H1 (cell line): ENCODE results near the gene CEP57L1. TPM values are rescaled to one million over a fixed set of nuclear protein-coding genes. Genes with fewer than 3 reads are reported as not detected.

ENCODE experiments used
- CTCF ChIA-PET: fragments of 300-600 bp; sonication (Branson Sonifier 250); formaldehyde crosslinking; loops from one replicate; lab custom pipeline; 2021; ENCODE audit not compliant: partially characterized antibody; lab: Charles Lee
- POLR2A ChIA-PET: fragments of 300-600 bp; sonication (Branson Sonifier 250); formaldehyde crosslinking; loops from one replicate; lab custom pipeline; 2021; ENCODE audit warnings: inconsistent platforms; ENCODE audit not compliant: partially characterized antibody; lab: Charles Lee
- DNase-seq, 2 experiments: peaks; one replicate each; pipeline versions ENCODE4 v3.0.0 to v3.0.0-alpha.2; 2010 to 2022; ENCODE audit warnings: low spot score in 2 of 2, low read depth in 1 of 2, mixed read lengths in 1 of 2
- FAIRE-seq: peaks from 2 replicates; lab custom pipeline; 2011; peaks lifted over from hg19 to GRCh38; lab: Jason Lieb, UNC
- H2AFZ ChIP-seq: 2 replicates; pipeline ENCODE4 v1.8.1; 2012; ENCODE audit warnings: low read length, inconsistent platforms
- H2AK5ac ChIP-seq: 2 replicates; pipeline ENCODE4 v1.6.1; 2013; ENCODE audit warnings: low read depth, low read length
- H2BK120ac ChIP-seq: replicated peaks from 2 replicates; pipeline ENCODE3; 2013; ENCODE audit warnings: low read depth, low read length, inconsistent platforms
- H2BK12ac ChIP-seq: 2 replicates; pipeline ENCODE4 v1.6.1; 2013; ENCODE audit warnings: low read depth, low read length
- H2BK15ac ChIP-seq: 2 replicates; pipeline ENCODE4 v1.6.1; 2013; ENCODE audit warnings: low read length
- H2BK20ac ChIP-seq: 2 replicates; pipeline ENCODE4 v1.6.1; 2013; ENCODE audit warnings: low read length
- H2BK5ac ChIP-seq: 2 replicates; pipeline ENCODE4 v1.6.1; 2013; ENCODE audit warnings: low read depth, low read length
- H3K14ac ChIP-seq: 2 replicates; pipeline ENCODE4 v1.6.1; 2013; ENCODE audit warnings: inconsistent platforms; ENCODE audit not compliant: insufficient read length
- H3K18ac ChIP-seq: 2 replicates; pipeline ENCODE4 v1.6.1; 2013; ENCODE audit warnings: low read length; ENCODE audit errors: extremely low read depth
- H3K23ac ChIP-seq: 2 replicates; pipeline ENCODE4 v1.6.1; 2013; ENCODE audit warnings: inconsistent platforms; ENCODE audit not compliant: insufficient read length
- H3K23me2 ChIP-seq: 2 replicates; pipeline ENCODE4 v1.6.1; 2013; ENCODE audit warnings: low read depth, low read length
- H3K27ac ChIP-seq: 2 replicates; pipeline ENCODE4 v1.6.1; 2011; ENCODE audit warnings: low read depth, low read length, inconsistent platforms
- H3K27me3 ChIP-seq, 4 experiments: replicated peaks in 1 of 4; 1 replicate in 1 of 4; 2 replicates in 3 of 4; pipeline versions ENCODE4 v1.6.1 to v1.8.1; 2011 to 2013; ENCODE audit warnings: low read length in 3 of 4, mild to moderate bottlenecking in 3 of 4, inconsistent platforms in 2 of 4, mixed read lengths in 2 of 4, moderate library complexity in 1 of 4; ENCODE audit not compliant: control insufficient read depth in 3 of 4, insufficient read depth in 3 of 4; ENCODE audit errors: extremely low read depth in 1 of 4
- H3K36me3 ChIP-seq, 4 experiments: 2 replicates each; pipeline versions ENCODE4 v1.6.1 to v1.8.1; 2011 to 2013; ENCODE audit warnings: mild to moderate bottlenecking in 4 of 4, low read length in 3 of 4, moderate library complexity in 2 of 4, control low read depth in 1 of 4, inconsistent platforms in 1 of 4; ENCODE audit not compliant: insufficient read depth in 4 of 4, control insufficient read depth in 2 of 4
- H3K4ac ChIP-seq: replicated peaks from 2 replicates; pipeline ENCODE3; 2013; ENCODE audit warnings: low read length, low read depth, mixed read lengths, inconsistent platforms; ENCODE audit not compliant: insufficient read length
- H3K4me1 ChIP-seq, 4 experiments: replicated peaks in 1 of 4; 1 replicate in 1 of 4; 2 replicates in 3 of 4; pipeline versions ENCODE4 v1.6.1 to v1.8.1; 2011 to 2013; ENCODE audit warnings: low read length in 3 of 4, inconsistent platforms in 2 of 4, mixed read lengths in 1 of 4; ENCODE audit not compliant: insufficient read depth in 4 of 4, control insufficient read depth in 3 of 4
- H3K4me2 ChIP-seq, 2 experiments: 2 replicates each; pipeline versions ENCODE4 v1.6.1 to v1.8.1; 2011 to 2013; ENCODE audit warnings: low read depth in 2 of 2, low read length in 2 of 2, control low read depth in 1 of 2, inconsistent platforms in 1 of 2, mild to moderate bottlenecking in 1 of 2; ENCODE audit not compliant: insufficient read depth in 1 of 2
- H3K4me3 ChIP-seq, 4 experiments: fragments of 200-600, 300-600 bp in 1 of 4; sonication (generic), shearing (Covaris generic), sonication (Bioruptor Twin) in 1 of 4; 2 replicates each; pipeline versions ENCODE4 v1.5.1 to v1.8.1; 2011 to 2016; ENCODE audit warnings: low read length in 4 of 4, low read depth in 3 of 4, control low read depth in 2 of 4, inconsistent platforms in 2 of 4, mild to moderate bottlenecking in 2 of 4, mixed read lengths in 1 of 4, moderate library complexity in 1 of 4; ENCODE audit not compliant: insufficient read depth in 2 of 4; ENCODE audit errors: extremely low read depth in 1 of 4
- H3K56ac ChIP-seq: replicated peaks from 2 replicates; pipeline ENCODE3; 2013; ENCODE audit warnings: low read depth, mild to moderate bottlenecking, mixed read lengths, low read length, inconsistent platforms; ENCODE audit not compliant: insufficient read length
- H3K79me1 ChIP-seq: 2 replicates; pipeline ENCODE4 v1.6.1; 2013; ENCODE audit warnings: low read depth, low read length, control low read depth
- H3K79me2 ChIP-seq, 2 experiments: 2 replicates each; pipeline versions ENCODE4 v1.6.1 to v1.8.1; 2012 to 2013; ENCODE audit warnings: low read length in 2 of 2, mild to moderate bottlenecking in 2 of 2, inconsistent platforms in 1 of 2; ENCODE audit not compliant: insufficient read depth in 2 of 2, control insufficient read depth in 1 of 2
- H3K9ac ChIP-seq, 4 experiments: replicated peaks in 1 of 4; 1 replicate in 1 of 4; 2 replicates in 3 of 4; pipeline versions ENCODE4 v1.6.1 to v1.8.1; 2011 to 2013; ENCODE audit warnings: low read depth in 3 of 4, low read length in 3 of 4, control low read depth in 2 of 4, mild to moderate bottlenecking in 2 of 4, moderate library complexity in 2 of 4, inconsistent platforms in 1 of 4; ENCODE audit errors: extremely low read depth in 1 of 4
- H3K9me3 ChIP-seq, 2 experiments: 2 replicates each; pipeline versions ENCODE4 v1.6.1 to v1.8.1; 2012 to 2013; ENCODE audit warnings: mild to moderate bottlenecking in 2 of 2, moderate library complexity in 2 of 2, control low read depth in 1 of 2, inconsistent platforms in 1 of 2, low read depth in 1 of 2, low read length in 1 of 2, mixed read lengths in 1 of 2; ENCODE audit not compliant: insufficient read depth in 2 of 2
- H4K20me1 ChIP-seq, 2 experiments: replicated peaks in 1 of 2; 2 replicates each; pipeline versions ENCODE3 to v1.8.1; 2011 to 2013; ENCODE audit warnings: inconsistent platforms in 2 of 2, low read length in 2 of 2, mild to moderate bottlenecking in 1 of 2; ENCODE audit not compliant: insufficient read depth in 2 of 2, control insufficient read depth in 1 of 2
- H4K5ac ChIP-seq: 2 replicates; pipeline ENCODE4 v1.6.1; 2013; ENCODE audit warnings: low read length, low read depth, mixed read lengths, inconsistent platforms; ENCODE audit not compliant: insufficient read length
- H4K8ac ChIP-seq: 2 replicates; pipeline ENCODE4 v1.8.0; 2013; ENCODE audit warnings: mild to moderate bottlenecking, moderate library complexity, low read length, inconsistent platforms; ENCODE audit not compliant: insufficient read depth; ENCODE audit errors: extremely low read depth
- H4K91ac ChIP-seq: replicated peaks from 2 replicates; pipeline ENCODE3; 2013; ENCODE audit warnings: low read length, mixed read lengths, inconsistent platforms; ENCODE audit not compliant: insufficient read length
- ATF3 ChIP-seq: IDR thresholded peaks from 2 replicates; pipeline ENCODE4 v1.6.1; 2011; ENCODE audit warnings: low read depth, mild to moderate bottlenecking, low read length; ENCODE audit not compliant: insufficient read depth
- CBX8 ChIP-seq: fragments of 300-800, 300-1000 bp; sonication (generic); IDR thresholded peaks from 2 replicates; pipeline ENCODE4 v1.7.1; 2016; ENCODE audit warnings: low read depth, low read length, borderline replicate concordance
- E2F6 ChIP-seq: IDR thresholded peaks from 2 replicates; pipeline ENCODE4 v1.6.1; 2012; ENCODE audit warnings: inconsistent platforms
- EP300 ChIP-seq, 2 experiments: IDR thresholded peaks; 1 replicate in 1 of 2; 2 replicates in 1 of 2; pipeline ENCODE4 v1.6.1; 2011 to 2012; ENCODE audit warnings: low read depth in 2 of 2, low read length in 2 of 2, mild to moderate bottlenecking in 2 of 2, borderline replicate concordance in 1 of 2, inconsistent platforms in 1 of 2, moderate library complexity in 1 of 2
- FOSL1 ChIP-seq: IDR thresholded peaks from 2 replicates; pipeline ENCODE4 v1.6.1; 2011; ENCODE audit warnings: mild to moderate bottlenecking, low read depth, low read length, moderate library complexity; ENCODE audit not compliant: insufficient read depth
- GTF2F1 ChIP-seq: IDR thresholded peaks from 2 replicates; pipeline ENCODE4 v1.6.1; 2012; ENCODE audit warnings: low read depth, low read length, improper control_type of control experiment, borderline replicate concordance
- JUN ChIP-seq: IDR thresholded peaks from 2 replicates; pipeline ENCODE4 v1.6.1; 2011; ENCODE audit warnings: low read depth, mild to moderate bottlenecking, improper control_type of control experiment, low read length
- KDM1A ChIP-seq: fragments of 200-600, 300-600 bp; sonication (generic); IDR thresholded peaks from 2 replicates; pipeline ENCODE4 v1.7.1; 2016; ENCODE audit warnings: mild to moderate bottlenecking, low read length, borderline replicate concordance
- NANOG ChIP-seq: IDR thresholded peaks from 2 replicates; pipeline ENCODE4 v1.6.1; 2011; ENCODE audit warnings: low read length, low read depth, mild to moderate bottlenecking, inconsistent platforms; ENCODE audit not compliant: insufficient read depth, poor library complexity, severe bottlenecking
- SP1 ChIP-seq: IDR thresholded peaks from 2 replicates; pipeline ENCODE4 v1.6.1; 2011; ENCODE audit warnings: low read depth, low read length
- SP2 ChIP-seq: IDR thresholded peaks from 2 replicates; pipeline ENCODE4 v1.6.1; 2012; ENCODE audit warnings: mild to moderate bottlenecking, low read length, inconsistent platforms
- SP4 ChIP-seq: IDR thresholded peaks from 2 replicates; pipeline ENCODE4 v1.6.1; 2012; ENCODE audit warnings: low read length, inconsistent platforms
- TAF1 ChIP-seq: IDR thresholded peaks from 2 replicates; pipeline ENCODE4 v1.6.1; 2011; ENCODE audit warnings: mild to moderate bottlenecking, low read depth, low read length
- WGBS, 2 experiments: shearing (Covaris generic) in 1 of 2; methylation state at CpG; one replicate each; pipeline versions ENCODE4 v1.1.6 to v1.1.7; 2013 to 2015; ENCODE audit warnings: low lambda C conversion rate in 2 of 2, mixed read lengths in 2 of 2, inconsistent platforms in 1 of 2, low coverage in 1 of 2, missing lambda C conversion rate in 1 of 2; ENCODE audit not compliant: insufficient replicate concordance in 2 of 2, insufficient coverage in 1 of 2, insufficient read length in 1 of 2; ENCODE audit errors: extremely low coverage in 1 of 2, missing lambda C conversion rate in 1 of 2; 5-methylcytosine and 5-hydroxymethylcytosine counted together
- polyA plus RNA-seq, 7 experiments: library from polyadenylated mRNA; depleted of rRNA in 3 of 7; stranded (reverse) in 5 of 7; unstranded in 2 of 7; fragments of >200 nt in 5 of 7; fragments of 200-250 nt in 2 of 7; gene quantifications; 1 replicate in 5 of 7; 2 replicates in 1 of 7; 4 replicates in 1 of 7; pipeline versions ENCODE4 v1.2.1 to v1.2.3, GENCODE V29; 2011 to 2013; ENCODE audit warnings: missing spikeins in 2 of 7, mixed read lengths in 2 of 7
- total RNA-seq: library from RNA; stranded (reverse); fragmentation: NEBNext Ultra II Directional; extraction: Animal tissue kit (Norgen Biotek cat#: 25700); gene quantifications from 2 replicates; pipeline ENCODE4 v1.2.1, GENCODE V29; 2021

The CEP57L1 gene
- total and polyA plus RNA-seq, 2 of the 8 experiments (the other 6 are each of a cell fraction or from before 2014, with no cell fraction given), result 3.6 to 11.5 TPM

- Histone ChIP-seq H3K23ac (no peak overlapping the region), H3K4ac (no peak overlapping the region), H2BK15ac (no peak overlapping the region), H3K79me1 (no peaks in the 10 kb centered on the region), H3K36me3 (no peaks in the 10 kb centered on the region; a peak in 1 of 8 replicates), H2BK120ac (no peak overlapping the region), H2AK5ac (no peak overlapping the region), H3K23me2 (no peaks in the 10 kb centered on the region), H3K27me3 (no peaks in the 10 kb centered on the region), H3K4me3 (no peak overlapping the region), H3K18ac (no peak overlapping the region), H3K56ac (no peak overlapping the region), H3K27ac (no peak overlapping the region), H2BK20ac (no peak overlapping the region), H4K5ac (no peak overlapping the region), H2BK5ac (no peak overlapping the region), H4K8ac (no peak overlapping the region), H3K9ac (no peak overlapping the region), H3K79me2 (no peaks in the 10 kb centered on the region), H3K9me3 (no peaks in the 10 kb centered on the region), H2BK12ac (no peak overlapping the region), H3K14ac (no peak overlapping the region), H3K4me1 (peaks cover 0 to 3% (median 0%) of the 10 kb centered on the region in 4 experiments; a peak in 1 of 7 replicates), H3K4me2 (no peak overlapping the region), H4K20me1 (no peaks in the 10 kb centered on the region), H2AFZ (no peak overlapping the region), H4K91ac (no peak overlapping the region)
- no peak for TF ChIP-seq E2F6
- TF ChIP-seq CBX8, result no peak
- TF ChIP-seq KDM1A, result no peak
- TF ChIP-seq SP1, result no peak
- TF ChIP-seq FOSL1, result no peak
- TF ChIP-seq SP4, result no peak
- no peak for TF ChIP-seq GTF2F1
- no peak for TF ChIP-seq JUN
- no peak for TF ChIP-seq ATF3
- TF ChIP-seq NANOG, result no peak
- no peak for TF ChIP-seq TAF1
- TF ChIP-seq EP300 (IDR thresholded peaks at IDR 0.05; ENCODE audit: borderline replicate concordance in 1 of 2, low read depth in 2 of 2, low read length in 2 of 2), result no peak
- no peak for TF ChIP-seq SP2
- WGBS, 2 experiments, result 75% methylated on average over 5 of the region's 5 CpGs; no CpG with 5 or more reads in 1 of the 2 experiments
- POLR2A ChIA-PET, result no interaction called here
- no peak for DNase-seq
- CTCF ChIA-PET, result interaction anchor here (0.6 to 1.1 kb wide), 2 partner anchors 9 to 11 kb away, joined by 5 to 6 read pairs; no protein-coding TSS in a partner anchor
- no peak for FAIRE-seq
These were observed 33.1 kb upstream of the CEP57L1 start for GRCh38 chr6:109062216-109062615.
